Smooth muscle cell (in vitro differentiated cells): ENCODE results near the gene ADM2. TPM values are rescaled to one million over a fixed set of nuclear protein-coding genes. Genes with fewer than 3 reads are reported as not detected.

ENCODE experiments used
- DNase-seq: peaks from one replicate; lab custom pipeline; 2025; ENCODE audit not compliant: unreplicated experiment; lab: John Stamatoyannopoulos, UW
- H2AFZ ChIP-seq: fragments of 200-600 bp; sonication (generic); 2 replicates; pipeline ENCODE4 v1.6.0; 2016; ENCODE audit warnings: antibody characterized with exemption, low read depth, mild to moderate bottlenecking
- H3F3A ChIP-seq: fragments of 200-600 bp; sonication (generic); 2 replicates; pipeline ENCODE4 v1.6.0; 2017; ENCODE audit warnings: antibody characterized with exemption, low read depth
- H3K27ac ChIP-seq: fragments of 200-600 bp; sonication (generic); 2 replicates; pipeline ENCODE4 v1.5.1; 2016; ENCODE audit warnings: low read depth, mild to moderate bottlenecking
- H3K27me3 ChIP-seq: fragments of 200-600 bp; sonication (generic); 2 replicates; pipeline ENCODE4 v1.6.1; 2016; ENCODE audit warnings: low read depth, mild to moderate bottlenecking
- H3K36me3 ChIP-seq: fragments of 200-600 bp; sonication (generic); 2 replicates; pipeline ENCODE4 v1.5.1; 2016; ENCODE audit warnings: low read depth
- H3K4me1 ChIP-seq: fragments of 200-600 bp; sonication (generic); 2 replicates; pipeline ENCODE4 v1.5.1; 2016; ENCODE audit warnings: low read depth
- H3K4me2 ChIP-seq: fragments of 200-600 bp; sonication (generic); 2 replicates; pipeline ENCODE4 v1.6.0; 2016; ENCODE audit warnings: mild to moderate bottlenecking
- H3K4me3 ChIP-seq: fragments of 200-600 bp; sonication (generic); 2 replicates; pipeline ENCODE4 v1.5.1; 2016; ENCODE audit warnings: mild to moderate bottlenecking
- H3K79me2 ChIP-seq: fragments of 200-600 bp; sonication (generic); 2 replicates; pipeline ENCODE4 v1.6.0; 2016; ENCODE audit warnings: low read depth, mild to moderate bottlenecking
- H3K9ac ChIP-seq: fragments of 200-600 bp; sonication (generic); 2 replicates; pipeline ENCODE4 v1.6.0; 2016; ENCODE audit warnings: low read depth
- H3K9me3 ChIP-seq: fragments of 200-600 bp; sonication (generic); replicated peaks from 2 replicates; pipeline ENCODE4 v1.5.1; 2016; ENCODE audit warnings: low read depth
- H4K20me1 ChIP-seq: fragments of 200-600 bp; sonication (generic); 2 replicates; pipeline ENCODE4 v1.6.0; 2016; ENCODE audit warnings: low read depth
- WGBS: methylation state at CpG from one replicate; pipeline ENCODE4 v1.1.7; 2016; ENCODE audit warnings: low lambda C conversion rate; 5-methylcytosine and 5-hydroxymethylcytosine counted together
- polyA plus RNA-seq: library from polyadenylated mRNA; unstranded; fragments of >200 nt; fragmentation: Nextera tagmentation; extraction: Ambion mirVana; gene quantifications from 2 replicates; pipeline ENCODE4 v1.2.1, GENCODE V29; 2016
- total RNA-seq: library from RNA; depleted of rRNA; stranded (reverse); fragments of >200 nt; gene quantifications from 2 replicates; pipeline ENCODE4 v1.2.3, GENCODE V29; 2014
- TF ChIP-seq, protein P1 (sequence below): fragments of 200-600 bp; sonication (generic); IDR thresholded peaks from 2 replicates; pipeline ENCODE4 v1.5.1; 2017; ENCODE audit warnings: borderline replicate concordance, mild to moderate bottlenecking, antibody characterized with exemption; ENCODE audit not compliant: insufficient read depth, poor library complexity, severe bottlenecking

ADM2 gene
- total and polyA plus RNA-seq, 2 experiments from 2014 or later, result 4.1 to 15.8 TPM

DNA sequence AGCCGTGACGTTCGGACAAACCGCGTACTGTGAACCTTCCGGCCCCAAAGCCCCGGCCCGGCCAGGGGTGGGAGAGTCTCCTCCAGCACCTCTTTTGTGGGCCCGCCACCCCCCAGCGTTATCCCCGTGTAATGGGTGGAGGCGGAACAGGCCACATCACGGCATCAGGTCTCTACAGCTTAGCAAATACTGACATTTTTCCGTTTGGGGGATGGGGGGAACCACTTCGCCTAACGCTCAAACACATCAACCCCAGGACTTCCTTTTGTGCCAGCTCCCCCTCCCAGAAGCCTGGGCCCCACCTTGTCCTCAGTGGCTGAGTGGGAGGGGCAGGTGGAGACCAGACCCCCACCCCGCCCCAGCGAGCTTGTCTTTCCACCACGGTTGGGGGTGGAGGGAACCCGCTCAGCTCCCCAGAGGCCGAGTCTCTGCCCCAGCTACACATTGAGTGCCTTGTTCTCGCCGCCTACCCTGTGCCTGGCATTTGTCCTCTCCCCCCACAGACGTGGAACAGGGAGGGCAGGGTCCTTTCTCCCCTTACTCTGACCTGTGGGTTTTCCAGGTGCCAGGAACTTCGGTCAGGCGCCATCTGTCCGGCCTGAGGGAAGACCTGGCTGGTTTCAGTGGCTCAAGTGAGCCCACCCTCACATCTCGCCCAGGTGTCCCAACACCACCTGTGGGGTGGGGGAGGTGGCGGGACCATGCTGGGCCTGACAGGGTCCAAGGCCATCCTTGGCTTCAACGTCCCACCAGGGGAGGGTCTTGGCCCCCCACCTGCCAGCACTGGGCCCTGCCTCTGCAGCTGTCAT lies 36.1 kb upstream of the ADM2 start:
- Histone ChIP-seq H3F3A (peaks cover 12% of the 10 kb centered on the region), H2AFZ (no peak overlapping the region), H3K9me3 (no peaks in the 10 kb centered on the region), H4K20me1 (peaks cover 47% of the 10 kb centered on the region), H3K4me1 (no peaks in the 10 kb centered on the region), H3K27ac (no peak overlapping the region), H3K36me3 (no peaks in the 10 kb centered on the region), H3K79me2 (no peaks in the 10 kb centered on the region), H3K4me3 (no peak overlapping the region), H3K27me3 (no peaks in the 10 kb centered on the region), H3K4me2 (no peak overlapping the region), H3K9ac (no peak overlapping the region)
- TF ChIP-seq, protein P1, sequence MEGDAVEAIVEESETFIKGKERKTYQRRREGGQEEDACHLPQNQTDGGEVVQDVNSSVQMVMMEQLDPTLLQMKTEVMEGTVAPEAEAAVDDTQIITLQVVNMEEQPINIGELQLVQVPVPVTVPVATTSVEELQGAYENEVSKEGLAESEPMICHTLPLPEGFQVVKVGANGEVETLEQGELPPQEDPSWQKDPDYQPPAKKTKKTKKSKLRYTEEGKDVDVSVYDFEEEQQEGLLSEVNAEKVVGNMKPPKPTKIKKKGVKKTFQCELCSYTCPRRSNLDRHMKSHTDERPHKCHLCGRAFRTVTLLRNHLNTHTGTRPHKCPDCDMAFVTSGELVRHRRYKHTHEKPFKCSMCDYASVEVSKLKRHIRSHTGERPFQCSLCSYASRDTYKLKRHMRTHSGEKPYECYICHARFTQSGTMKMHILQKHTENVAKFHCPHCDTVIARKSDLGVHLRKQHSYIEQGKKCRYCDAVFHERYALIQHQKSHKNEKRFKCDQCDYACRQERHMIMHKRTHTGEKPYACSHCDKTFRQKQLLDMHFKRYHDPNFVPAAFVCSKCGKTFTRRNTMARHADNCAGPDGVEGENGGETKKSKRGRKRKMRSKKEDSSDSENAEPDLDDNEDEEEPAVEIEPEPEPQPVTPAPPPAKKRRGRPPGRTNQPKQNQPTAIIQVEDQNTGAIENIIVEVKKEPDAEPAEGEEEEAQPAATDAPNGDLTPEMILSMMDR, result no peak
- DNase-seq, result no peak
- WGBS, result 85% methylated on average over 30 of the region's 30 CpGs

DNA sequence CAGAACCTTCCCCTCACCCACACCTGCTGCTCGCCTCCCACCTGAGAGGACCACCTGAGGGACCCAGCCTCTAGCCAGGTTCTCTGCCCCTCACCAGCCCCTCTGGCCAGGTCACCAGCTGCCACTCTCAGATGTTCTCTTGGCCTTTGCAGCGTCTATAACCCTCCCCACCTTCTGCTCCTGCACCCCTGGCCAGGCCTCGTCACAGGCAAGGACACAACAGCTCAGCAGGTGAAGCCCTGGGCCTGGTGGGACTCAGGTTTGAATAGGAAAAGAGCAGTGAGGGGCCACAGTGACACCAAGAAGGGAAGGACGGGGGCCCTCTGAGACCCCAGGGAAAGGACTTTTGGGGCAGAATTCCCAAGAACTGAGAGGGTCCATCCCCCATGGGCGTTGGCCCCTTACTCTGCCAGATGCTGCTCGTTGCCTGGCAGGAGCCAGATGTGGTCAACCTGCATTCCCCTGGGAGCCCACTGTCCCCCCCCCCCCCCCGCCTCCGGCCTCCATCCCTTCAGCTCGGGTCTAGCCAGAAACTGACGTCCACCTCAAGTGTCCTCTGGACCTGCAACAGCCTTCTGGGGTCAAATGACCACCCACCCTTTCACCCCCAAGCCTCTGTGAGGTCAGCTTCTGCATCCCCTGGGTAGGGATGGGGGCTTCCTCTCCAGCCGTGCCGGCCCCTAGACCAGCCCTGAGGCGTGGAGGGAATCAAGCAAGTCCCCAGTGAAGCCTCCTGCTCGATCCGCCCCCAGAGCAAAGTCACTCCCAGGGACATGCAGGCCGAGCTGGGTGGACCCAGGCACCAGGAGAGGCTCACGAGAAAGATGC lies 35.2 kb upstream of the ADM2 start:
- 89% methylated on average over 15 of the region's 17 CpGs for WGBS

DNA sequence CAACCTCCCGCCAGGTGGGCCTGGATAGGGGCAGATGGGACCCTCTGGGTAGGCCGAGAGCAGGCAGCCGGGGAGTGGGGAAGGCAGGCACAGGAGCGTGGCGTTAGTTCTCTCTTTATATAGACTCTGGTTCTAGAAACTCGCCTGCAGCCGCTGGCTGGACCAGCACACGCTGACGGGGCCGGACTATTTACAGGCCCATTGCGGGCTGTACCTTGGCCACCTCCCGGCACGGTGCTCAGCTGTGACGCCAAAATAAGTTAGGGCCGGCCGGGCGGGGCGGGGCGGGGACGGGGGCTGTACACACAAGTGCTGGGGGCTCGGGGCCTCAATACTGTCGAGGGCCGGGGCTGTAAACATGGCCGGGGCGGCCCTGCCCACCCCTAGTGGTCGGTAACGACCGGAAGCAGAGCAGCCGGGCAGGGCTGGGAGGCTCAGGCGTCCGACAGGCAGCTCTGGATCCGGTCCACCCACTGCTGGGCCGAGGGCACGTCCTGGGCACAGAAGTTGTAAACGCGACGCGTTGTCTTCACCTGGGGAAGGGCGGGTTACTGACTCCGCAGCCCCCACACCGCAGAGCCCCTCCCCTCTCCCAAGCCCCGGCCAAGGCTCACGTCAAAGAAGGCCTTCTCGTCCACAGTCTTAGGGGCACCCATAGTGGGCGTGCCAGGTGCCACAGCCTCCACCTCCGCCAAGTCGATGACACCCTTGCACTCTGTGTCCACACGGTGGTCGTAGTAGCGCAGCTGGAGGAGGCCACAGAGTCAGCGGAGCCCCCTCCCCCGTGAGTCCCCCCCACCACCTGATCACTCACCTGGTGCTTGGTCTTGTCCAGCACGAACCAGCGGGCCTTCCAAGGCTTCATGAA lies 34.4 kb upstream of the ADM2 start:
- Histone ChIP-seq H3K4me2 (no peak overlapping the region), H3K79me2 (no peaks in the 10 kb centered on the region), H3K27ac (no peak overlapping the region), H3K9ac (no peak overlapping the region), H3K36me3 (no peaks in the 10 kb centered on the region), H3K4me1 (no peaks in the 10 kb centered on the region), H3K9me3 (no peaks in the 10 kb centered on the region), H4K20me1 (peaks cover 62% of the 10 kb centered on the region), H3K4me3 (no peak overlapping the region), H3K27me3 (no peaks in the 10 kb centered on the region), H3F3A (peaks cover 12% of the 10 kb centered on the region), H2AFZ (no peak overlapping the region)
- no peak for DNase-seq
- TF ChIP-seq, protein P1, result no peak
- WGBS, result 92% methylated on average over 47 of the region's 54 CpGs

More for the DNA sequence above, 35.2 kb upstream of the ADM2 start:
- Histone ChIP-seq H3K9ac (no peak overlapping the region), H3K36me3 (no peaks in the 10 kb centered on the region), H3K79me2 (no peaks in the 10 kb centered on the region), H2AFZ (no peak overlapping the region), H3F3A (peaks cover 12% of the 10 kb centered on the region), H3K27me3 (no peaks in the 10 kb centered on the region), H3K4me2 (no peak overlapping the region), H3K4me3 (no peak overlapping the region), H4K20me1 (peaks cover 54% of the 10 kb centered on the region), H3K4me1 (no peaks in the 10 kb centered on the region), H3K27ac (no peak overlapping the region), H3K9me3 (no peaks in the 10 kb centered on the region)
- TF ChIP-seq, protein P1, result no peak
- no peak for DNase-seq
